SW480 (cell line): ENCODE measurements around the gene TMEM233.

Experiments
- DNase-seq: peaks from one replicate; pipeline ENCODE4 v3.0.0-alpha.2; 2016; ENCODE audit warnings: low spot score

Gene TMEM233

DNA sequence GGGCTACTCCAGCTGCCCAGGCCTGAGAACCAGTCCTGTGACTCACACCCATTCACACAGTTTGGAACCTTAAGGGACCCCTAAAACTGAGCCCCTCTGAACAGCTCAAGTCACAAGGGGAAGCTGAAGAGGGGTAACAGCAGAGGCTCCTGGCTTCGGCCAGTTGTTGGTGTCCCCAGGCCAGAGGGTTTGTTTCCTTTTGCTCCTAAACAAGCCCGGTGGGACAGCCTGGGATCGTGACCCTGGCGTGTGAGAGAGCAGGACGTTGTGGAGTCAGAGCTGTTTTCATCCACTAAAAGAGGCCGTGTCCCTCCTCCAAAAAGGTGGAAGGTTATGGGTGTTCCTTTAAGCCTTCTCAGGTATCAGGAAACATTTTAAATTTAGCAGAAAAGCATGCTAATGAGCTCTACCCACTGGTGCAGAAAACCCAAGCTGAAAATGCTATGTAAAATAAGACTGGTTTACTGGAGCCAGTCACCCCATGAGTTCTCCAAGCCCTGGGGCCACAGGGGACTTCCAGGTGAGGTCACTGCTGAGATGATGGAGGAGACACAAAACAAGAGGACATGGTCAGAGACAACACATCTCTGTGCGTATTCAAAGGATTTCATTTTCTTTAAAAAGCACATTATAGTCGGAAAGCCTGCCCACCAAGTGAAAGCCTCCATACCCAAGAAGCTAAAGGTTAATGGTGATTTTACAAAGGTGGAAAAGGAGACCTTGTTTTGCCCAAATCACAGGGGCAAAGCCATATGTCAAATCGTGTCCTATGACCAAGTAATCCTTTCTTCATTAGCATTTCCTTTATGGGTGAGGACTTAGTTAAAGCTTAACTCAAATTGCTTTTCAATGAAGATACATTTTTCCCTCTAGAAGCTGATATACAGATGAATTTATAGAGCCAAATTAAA is 88.4 kb downstream of the TMEM233 start:
- no peak for DNase-seq

DNA sequence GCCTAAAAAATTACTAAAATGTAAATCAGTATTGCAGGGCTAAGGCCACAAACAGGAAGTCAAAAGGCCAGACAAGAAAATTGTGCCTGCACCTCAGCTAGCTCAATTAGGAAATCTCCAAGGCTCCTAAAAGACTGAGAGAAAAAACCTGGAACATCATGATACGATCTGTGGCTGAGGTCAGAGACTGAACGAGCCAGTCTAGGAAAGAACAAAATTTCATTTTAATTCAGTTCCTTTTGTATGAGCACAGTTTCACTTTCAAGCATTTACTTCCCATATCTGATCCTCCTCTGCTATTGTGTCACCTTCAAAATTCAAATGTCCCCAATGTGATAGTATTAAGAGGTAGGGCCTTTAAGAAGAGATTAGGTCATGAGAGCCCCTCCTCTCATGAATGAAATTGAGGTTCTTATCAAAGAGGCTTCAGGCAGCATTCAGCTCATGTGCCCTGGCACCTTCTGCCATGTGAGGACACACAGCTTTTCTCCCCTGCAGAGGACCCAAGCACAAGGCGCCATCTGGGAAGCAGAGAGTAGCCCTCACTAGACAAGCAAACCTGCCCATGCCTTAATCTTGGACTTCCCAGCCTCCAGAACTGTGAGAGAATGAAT is 89.2 kb downstream of the TMEM233 start:
- no peak for DNase-seq

DNA sequence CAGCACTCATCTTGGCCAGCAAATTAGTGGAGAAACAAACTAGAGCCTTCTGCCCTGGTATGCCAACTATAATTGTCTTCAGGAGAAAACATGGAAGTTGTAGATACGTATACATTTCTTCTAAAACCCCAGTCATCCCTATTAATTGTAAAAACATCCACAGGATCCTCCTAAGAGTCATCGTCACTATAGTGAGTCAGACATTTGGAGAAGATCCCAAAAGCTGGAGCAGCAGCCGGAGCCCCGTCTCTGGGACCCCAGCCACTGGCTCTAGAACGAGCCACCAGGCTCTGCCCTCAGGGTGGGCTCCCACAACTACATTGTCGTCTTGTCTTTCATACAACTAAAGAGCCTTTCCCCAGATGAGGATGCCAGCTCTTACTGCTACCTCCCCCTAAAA is 89.8 kb downstream of the TMEM233 start:
- no peak for DNase-seq

DNA sequence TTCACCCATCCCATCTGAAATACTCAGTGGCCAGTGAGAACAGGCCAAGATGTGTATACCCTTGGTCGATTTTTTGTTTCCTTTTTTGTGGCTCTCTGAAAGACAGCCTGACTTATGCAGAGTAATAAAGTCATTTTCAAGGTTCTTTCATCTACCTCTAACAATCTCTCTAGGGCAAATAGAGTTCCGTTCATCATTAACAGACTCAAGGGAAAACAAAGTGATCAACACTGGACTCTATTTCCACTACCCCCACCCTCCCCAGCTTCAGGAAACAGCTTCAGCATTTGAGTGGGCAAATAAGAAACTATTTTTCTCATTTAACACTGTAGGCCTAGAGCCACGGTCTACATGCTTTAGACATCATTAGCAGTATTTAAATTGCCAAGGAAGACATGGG is 90.2 kb downstream of the TMEM233 start:
- DNase-seq, result no peak

DNA sequence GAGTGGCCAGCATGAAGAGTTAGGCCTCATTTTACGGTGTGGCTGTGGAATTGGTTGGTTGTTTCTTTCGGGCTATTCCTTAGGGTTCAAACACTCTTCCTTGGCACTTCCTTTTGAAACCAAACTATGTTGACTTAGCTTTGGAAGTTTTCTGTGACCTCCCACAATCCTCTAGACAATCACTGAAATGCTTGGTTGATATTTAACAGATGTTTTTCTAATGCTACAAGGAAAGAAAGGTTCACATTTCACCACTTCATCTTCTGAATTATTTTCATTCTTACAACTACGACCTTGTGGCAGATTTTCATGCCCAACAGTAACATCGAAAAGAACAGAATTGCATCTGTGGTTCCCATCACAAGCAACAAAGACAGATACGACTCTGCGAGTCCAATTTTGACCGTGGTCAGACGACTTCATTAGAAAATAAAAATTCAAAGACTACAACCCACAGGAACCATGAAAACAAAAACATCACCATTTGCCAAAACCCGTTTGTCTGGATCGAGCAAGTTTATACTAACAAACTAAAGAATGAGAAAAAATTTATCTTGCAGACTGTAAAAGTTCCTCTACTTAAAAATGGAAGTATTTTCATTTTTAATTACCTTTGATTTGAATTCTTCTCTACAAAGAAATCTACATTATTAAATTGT is 91.3 kb downstream of the TMEM233 start:
- no peak for DNase-seq

DNA sequence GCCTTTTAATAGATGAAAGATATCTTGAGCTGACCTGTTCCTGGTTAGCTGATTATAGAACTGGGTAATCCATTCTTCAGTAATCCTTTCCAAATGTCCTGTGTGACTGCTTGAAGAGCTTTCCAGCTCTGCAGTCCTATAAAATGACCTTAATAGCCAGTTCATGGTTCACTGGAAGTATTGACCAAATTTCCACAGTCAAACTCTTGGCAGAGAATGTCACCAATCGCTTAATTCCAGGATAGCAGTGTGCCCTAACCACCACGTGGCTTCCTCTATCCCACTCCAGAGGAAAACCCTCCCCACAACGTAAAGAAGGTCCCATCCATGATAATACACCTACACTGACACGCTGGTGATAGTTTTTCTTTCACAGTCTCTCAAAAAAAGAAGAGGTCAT is 91.8 kb downstream of the TMEM233 start:
- DNase-seq, result no peak

DNA sequence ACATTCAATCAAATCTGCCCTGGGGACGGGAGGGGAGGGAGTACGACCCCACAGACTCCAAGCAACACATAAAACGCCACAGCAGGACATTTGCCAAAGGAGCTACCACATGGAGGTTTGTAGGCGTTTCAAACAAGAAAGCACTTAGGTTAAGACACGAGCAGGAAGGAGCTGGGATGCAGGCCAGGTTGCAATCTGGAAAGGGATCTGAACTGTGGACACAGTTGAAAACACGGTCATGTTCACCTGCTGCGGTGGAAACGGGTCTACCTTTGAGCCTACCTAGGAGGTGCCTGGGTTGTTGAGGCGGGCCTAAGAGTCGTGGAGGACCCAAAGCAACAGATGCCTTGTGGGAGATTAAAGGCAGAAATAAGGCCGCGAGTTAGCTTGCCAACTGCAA is 92.8 kb downstream of the TMEM233 start:
- no peak for DNase-seq

DNA sequence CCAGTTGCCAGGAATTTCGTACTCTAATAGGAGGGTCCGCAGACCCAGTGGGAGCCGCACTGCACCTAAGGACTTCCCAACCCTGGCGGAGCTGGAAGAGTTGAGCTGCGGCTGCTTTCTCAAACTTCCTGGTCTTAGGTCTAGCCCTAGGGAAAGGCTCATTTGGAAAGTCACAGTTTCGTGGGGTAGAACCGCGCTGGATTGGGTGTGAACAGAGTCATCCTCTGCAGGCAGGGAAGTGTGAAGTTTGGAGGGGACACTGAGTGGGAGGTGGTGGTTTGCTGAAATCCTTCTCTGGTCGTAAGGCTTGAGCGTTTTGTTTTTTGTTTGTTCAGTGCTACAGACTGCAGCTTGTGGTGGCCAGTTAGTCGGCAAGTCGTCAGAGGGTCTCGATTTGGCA is 93.2 kb downstream of the TMEM233 start:
- DNase-seq, result no peak

DNA sequence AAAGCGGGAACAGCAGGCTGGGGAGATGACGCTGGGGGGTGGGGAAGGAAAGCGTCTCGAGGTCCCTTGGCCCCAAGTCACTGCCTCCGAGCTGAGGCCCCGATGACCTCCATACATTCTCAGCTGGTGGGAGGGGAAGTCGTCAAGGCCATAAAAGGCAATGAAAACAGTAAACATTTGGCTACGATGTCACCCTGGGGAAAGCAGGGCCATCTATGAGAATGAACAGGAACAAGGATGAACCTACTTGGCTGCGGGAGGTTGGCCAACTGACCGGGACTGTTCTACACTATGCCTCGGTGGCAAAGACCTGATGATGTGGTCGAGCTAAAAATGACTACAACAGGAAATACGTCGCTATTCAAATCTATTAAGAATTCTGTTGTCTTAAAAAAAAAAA is 93.8 kb downstream of the TMEM233 start:
- no peak for DNase-seq

DNA sequence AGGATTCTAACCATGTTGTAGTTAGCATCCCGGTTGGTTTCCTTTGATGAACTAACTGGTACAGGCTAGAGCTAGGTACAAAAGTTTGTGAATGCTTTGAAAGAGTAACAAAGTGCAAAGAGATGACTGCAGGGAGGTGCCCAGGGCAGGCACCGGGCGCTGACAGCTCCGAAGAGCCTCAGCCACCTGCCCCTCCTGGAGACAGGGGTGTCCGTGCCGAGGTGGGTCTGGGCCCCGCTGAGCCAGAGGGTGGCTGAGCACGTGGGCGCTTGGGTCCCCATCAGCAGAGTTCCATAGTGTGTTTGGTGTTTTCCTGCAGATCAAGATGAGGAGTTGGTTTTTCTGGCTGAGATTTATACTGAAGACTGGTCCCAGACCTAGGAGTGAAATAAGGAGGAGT is 94.3 kb downstream of the TMEM233 start:
- no peak for DNase-seq

DNA sequence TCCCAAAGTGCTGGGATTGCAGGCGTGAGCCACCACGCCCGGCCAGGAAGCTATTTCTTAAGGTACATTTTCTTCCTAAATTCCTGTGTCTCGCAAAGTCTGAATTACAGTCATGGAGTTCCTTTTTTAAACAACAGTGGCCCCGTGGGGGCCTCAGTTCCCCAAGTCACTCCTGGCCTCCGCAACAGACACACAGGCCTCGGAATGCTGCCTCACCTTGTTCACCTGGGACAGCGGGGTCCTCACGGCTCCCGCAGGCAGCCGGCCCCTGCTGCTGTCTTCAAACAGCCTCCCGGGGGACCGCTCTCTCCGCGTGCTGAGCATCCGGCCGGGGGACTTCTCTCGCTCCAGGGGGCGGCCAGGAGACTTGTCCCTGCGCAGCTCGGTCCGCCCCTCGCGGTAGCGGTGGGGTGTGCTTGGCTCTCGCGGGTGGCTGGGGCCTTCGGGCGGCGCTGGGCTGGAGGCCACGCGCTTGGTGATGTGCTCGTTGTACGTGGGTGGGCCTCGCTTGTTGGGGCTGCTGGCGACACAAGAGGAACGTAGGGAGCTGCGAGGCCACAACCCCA is 96.4 kb downstream of the TMEM233 start:
- DNase-seq, result no peak

DNA sequence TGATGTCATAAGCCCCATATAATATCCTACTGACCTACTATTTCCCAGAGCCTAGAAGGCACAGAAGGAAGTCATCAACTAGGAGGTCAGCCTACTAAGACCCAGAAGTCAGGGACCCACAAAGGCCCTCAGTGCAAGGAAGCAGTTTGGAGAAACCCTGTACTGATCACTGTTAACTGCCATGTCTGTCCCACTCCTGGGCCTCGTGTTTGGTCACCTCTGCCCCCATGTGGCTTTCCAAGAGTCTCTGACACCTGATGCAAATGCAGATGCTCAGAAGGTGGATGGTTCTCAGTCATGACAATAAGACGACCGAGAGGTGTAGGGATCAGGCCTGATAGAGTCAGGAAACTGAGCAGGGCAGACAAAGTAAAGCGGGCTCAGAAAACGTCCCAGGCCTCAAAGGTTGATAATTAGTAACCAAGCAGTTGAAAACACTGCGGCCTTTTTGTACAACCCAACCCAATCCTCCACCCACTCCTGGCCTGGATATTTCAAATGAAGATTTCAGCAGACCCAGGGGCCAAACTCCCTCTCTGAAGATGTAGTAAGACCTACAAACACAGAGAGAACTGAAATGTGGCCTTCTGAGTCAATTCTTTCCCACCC is 97.7 kb downstream of the TMEM233 start:
- DNase-seq, result no peak

DNA sequence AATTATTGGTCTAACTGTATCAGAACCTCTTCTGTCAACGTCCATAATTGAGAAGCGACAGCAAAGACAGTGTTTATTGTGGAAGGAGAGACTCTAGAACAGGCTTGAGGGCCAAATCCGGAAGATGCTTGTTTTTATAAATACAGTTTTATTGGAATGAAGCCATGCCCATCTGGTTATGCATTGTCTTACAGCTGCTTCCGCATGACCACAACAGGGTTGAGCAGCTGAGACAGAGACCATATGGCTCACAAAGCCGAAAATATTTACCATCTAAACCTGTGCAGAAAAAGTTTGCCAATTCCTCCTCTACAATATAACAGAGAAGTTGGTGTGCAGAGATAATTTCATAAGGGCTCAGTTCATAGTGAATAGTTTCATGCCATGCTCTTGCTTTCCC is 98.8 kb downstream of the TMEM233 start:
- no peak for DNase-seq
